Progenitor cell of endocrine pancreas (in vitro differentiated cells): ENCODE results near the gene UBE2U. TPM values are rescaled to one million over a fixed set of nuclear protein-coding genes. Genes with fewer than 3 reads are reported as not detected.
"Not testable (repeated sequence)": the region's sequence is repeated elsewhere in the genome, so short reads cannot be mapped to it uniquely, and the experiment has no call there.

Source experiments
- DNase-seq: peaks from one replicate; pipeline ENCODE4 v3.0.0; 2021; ENCODE audit warnings: low spot score; ENCODE audit not compliant: unreplicated experiment
- H3K27ac Mint-ChIP-seq: 2 replicates; pipeline ENCODE4 v1.8.0; 2021; ENCODE audit warnings: mild to moderate bottlenecking, moderate library complexity, mixed read lengths
- H3K27me3 Mint-ChIP-seq: 2 replicates; pipeline ENCODE4 v1.8.0; 2021; ENCODE audit warnings: mixed read lengths
- H3K36me3 Mint-ChIP-seq: 2 replicates; pipeline ENCODE4 v1.8.0; 2022; ENCODE audit warnings: mixed read lengths; ENCODE audit not compliant: insufficient read depth
- H3K4me1 Mint-ChIP-seq: 2 replicates; pipeline ENCODE4 v1.8.0; 2021; ENCODE audit warnings: low read depth, mixed read lengths
- H3K4me3 Mint-ChIP-seq: 2 replicates; pipeline ENCODE4 v1.8.0; 2021; ENCODE audit warnings: low read depth, mild to moderate bottlenecking, moderate library complexity, mixed read lengths
- H3K9me3 Mint-ChIP-seq: 2 replicates; pipeline ENCODE4 v1.8.0; 2021; ENCODE audit warnings: low read depth, mixed read lengths
- CTCF ChIP-seq: fragments of 200-600 bp; sonication (generic); IDR thresholded peaks from one replicate; pipeline ENCODE4 v1.5.0; 2021; ENCODE audit warnings: antibody characterized with exemption, mild to moderate bottlenecking; ENCODE audit not compliant: unreplicated experiment
- total RNA-seq: library from RNA; stranded (reverse); gene quantifications from 2 replicates; pipeline ENCODE4 v1.2.1, GENCODE V29; 2021

The UBE2U gene
- total RNA-seq, 1 donor from 2014 or later: not detected

DNA sequence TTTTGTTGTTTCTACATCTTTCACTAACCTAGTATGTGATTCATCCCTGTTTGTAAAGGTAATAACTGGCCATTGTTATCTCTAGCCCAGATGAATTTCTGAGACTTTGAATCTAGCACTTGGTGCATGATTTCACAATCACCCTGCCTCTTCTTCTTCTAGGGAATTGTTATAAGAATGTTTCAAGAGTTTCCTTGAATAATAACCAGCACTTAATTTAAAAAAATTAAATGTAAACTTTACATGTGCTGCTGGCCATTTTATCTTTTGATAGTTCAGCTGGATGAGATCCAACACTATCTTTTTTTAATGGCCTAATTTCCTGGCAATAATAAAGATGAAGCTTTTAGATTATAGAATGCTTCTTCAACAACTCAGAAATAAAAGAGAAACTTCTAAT lies 31.8 kb downstream of the UBE2U start:
- Mint-ChIP-seq H3K27ac (no peak overlapping the region), H3K27me3 (peaks cover 4% of the 10 kb centered on the region), H3K9me3 (no peaks in the 10 kb centered on the region), H3K4me1 (peaks cover 5% of the 10 kb centered on the region), H3K4me3 (no peak overlapping the region), H3K36me3 (no peaks in the 10 kb centered on the region)
- no peak for TF ChIP-seq CTCF
- no peak for DNase-seq

DNA sequence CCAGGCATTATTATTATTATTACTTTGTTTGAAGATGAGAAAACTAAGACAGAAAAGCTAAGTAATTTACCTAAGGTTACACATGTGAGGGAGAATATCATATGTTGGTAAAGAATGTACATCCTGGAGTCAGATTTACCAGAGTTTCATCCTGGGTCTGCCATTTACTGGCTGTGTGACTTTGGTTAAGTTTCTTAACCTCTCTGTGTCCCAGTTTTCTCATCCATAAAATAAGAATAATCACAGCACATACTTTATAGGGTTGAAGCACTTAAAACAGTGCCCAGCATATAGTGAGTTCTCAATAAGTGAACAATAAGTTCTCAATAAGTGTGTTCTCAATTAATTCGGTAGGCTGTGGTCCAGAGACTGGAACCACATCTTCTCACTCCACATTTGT lies 32.5 kb downstream of the UBE2U start:
- Mint-ChIP-seq H3K27ac (no peak overlapping the region), H3K4me1 (peaks cover 5% of the 10 kb centered on the region), H3K9me3 (no peaks in the 10 kb centered on the region), H3K27me3 (peaks cover 4% of the 10 kb centered on the region), H3K4me3 (no peak overlapping the region), H3K36me3 (no peaks in the 10 kb centered on the region)
- TF ChIP-seq CTCF: no peak
- DNase-seq: no peak

GRCh38 chr1:64236541-64236954 lies 33.1 kb downstream of the UBE2U start:
- TF ChIP-seq CTCF: no peak
- no peak for DNase-seq
- Mint-ChIP-seq H3K27me3 (peaks cover 4% of the 10 kb centered on the region), H3K4me3 (no peak overlapping the region), H3K4me1 (peaks cover 2% of the 10 kb centered on the region), H3K36me3 (no peaks in the 10 kb centered on the region), H3K27ac (no peak overlapping the region), H3K9me3 (no peaks in the 10 kb centered on the region)

DNA sequence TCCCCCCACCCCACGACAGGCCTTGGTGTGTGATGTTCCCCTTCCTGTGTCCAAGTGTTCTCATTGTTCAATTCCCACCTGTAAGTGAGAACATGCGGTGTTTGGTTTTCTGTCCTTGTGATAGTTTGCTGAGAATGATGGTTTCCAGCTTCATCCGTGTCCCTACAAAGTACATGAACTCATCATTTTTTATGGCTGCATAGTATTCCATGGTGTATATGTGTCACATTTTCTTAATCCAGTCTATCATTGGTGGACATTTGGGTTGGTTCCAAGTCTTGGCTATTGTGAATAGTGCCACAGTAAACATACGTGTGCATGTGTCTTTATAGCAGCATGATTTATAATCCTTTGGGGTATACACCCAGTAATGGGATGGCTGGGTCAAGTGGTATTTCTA lies 36.1 kb downstream of the UBE2U start:
- not testable (repeated sequence) for H3K27me3 Mint-ChIP-seq, H3K4me3 Mint-ChIP-seq, H3K27ac Mint-ChIP-seq, DNase-seq, H3K9me3 Mint-ChIP-seq, H3K36me3 Mint-ChIP-seq
- H3K4me1 Mint-ChIP-seq: peaks cover 14% of the 10 kb centered on the region

GRCh38 chr1:64240206-64240605 lies 36.8 kb downstream of the UBE2U start:
- no peak for TF ChIP-seq CTCF
- Mint-ChIP-seq H3K27me3 (peaks cover 4% of the 10 kb centered on the region), H3K27ac (no peak overlapping the region), H3K9me3 (no peaks in the 10 kb centered on the region), H3K36me3 (no peaks in the 10 kb centered on the region), H3K4me1 (peaks cover 17% of the 10 kb centered on the region), H3K4me3 (no peak overlapping the region)
- DNase-seq: no peak

DNA sequence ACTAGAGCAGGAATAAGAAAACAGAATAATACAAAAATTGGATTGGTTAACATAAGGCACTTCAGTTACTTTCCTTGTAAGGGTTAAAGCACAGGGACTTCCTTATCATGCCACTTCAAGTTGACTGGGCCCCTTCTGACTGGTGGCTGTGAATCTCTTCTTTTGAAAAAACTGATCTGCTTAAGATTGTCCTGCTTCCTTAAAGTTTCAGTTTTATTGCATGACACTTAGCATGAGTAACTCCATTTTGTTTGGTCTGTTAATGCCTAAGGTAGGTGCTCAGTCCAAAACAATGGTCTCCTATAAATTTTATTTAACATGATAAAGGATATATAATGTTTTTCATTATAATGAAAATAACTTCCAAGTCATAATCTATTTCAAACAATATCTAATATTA lies 37.6 kb downstream of the UBE2U start:
- Mint-ChIP-seq H3K4me3 (no peak overlapping the region), H3K27ac (no peak overlapping the region), H3K36me3 (no peaks in the 10 kb centered on the region), H3K9me3 (no peaks in the 10 kb centered on the region), H3K4me1 (peaks cover 22% of the 10 kb centered on the region), H3K27me3 (peaks cover 4% of the 10 kb centered on the region)
- TF ChIP-seq CTCF: no peak
- DNase-seq: no peak
